ENCODE data around the gene CTXND1. TPM values are rescaled to one million over a fixed set of nuclear protein-coding genes. Genes with fewer than 3 reads are reported as not detected.

Gene CTXND1
- total RNA-seq, 4 donors from 2014 or later, result 0.03 to 0.07 TPM; not detected in 2

- H3K36me3 ChIP-seq, result no peaks in the 10 kb centered on the region
- H3K27ac ChIP-seq, result no peak overlapping the region
- no peak for TF ChIP-seq POLR2A (IDR thresholded peaks at IDR 0.05)
- TF ChIP-seq, protein P1, sequence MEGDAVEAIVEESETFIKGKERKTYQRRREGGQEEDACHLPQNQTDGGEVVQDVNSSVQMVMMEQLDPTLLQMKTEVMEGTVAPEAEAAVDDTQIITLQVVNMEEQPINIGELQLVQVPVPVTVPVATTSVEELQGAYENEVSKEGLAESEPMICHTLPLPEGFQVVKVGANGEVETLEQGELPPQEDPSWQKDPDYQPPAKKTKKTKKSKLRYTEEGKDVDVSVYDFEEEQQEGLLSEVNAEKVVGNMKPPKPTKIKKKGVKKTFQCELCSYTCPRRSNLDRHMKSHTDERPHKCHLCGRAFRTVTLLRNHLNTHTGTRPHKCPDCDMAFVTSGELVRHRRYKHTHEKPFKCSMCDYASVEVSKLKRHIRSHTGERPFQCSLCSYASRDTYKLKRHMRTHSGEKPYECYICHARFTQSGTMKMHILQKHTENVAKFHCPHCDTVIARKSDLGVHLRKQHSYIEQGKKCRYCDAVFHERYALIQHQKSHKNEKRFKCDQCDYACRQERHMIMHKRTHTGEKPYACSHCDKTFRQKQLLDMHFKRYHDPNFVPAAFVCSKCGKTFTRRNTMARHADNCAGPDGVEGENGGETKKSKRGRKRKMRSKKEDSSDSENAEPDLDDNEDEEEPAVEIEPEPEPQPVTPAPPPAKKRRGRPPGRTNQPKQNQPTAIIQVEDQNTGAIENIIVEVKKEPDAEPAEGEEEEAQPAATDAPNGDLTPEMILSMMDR (IDR thresholded peaks at IDR 0.05 in 4 of 5, conservative IDR thresholded peaks at IDR 0.05 in 1 of 5), result no peak
- in situ Hi-C loops (cut with MboI; ENCODE audit: low sequenced_read_pairs in 4 of 4), result no loop called here
- H3K27me3 ChIP-seq, result no peaks in the 10 kb centered on the region
- no peaks in the 10 kb centered on the region for H3K9me3 ChIP-seq
- DNase-seq (no peak), ATAC-seq (no peak)
- peaks cover 0 to 7% of the 10 kb centered on the region in 2 donors for H3K4me1 ChIP-seq
- H3K4me3 ChIP-seq, result no peak overlapping the region
- intact Hi-C loops (cut with DNase I; ENCODE audit: low total_unique reads), result no loop called here
These were observed 37.8 kb upstream of the CTXND1 start for GRCh38 chr15:80289528-80290495.

- Histone ChIP-seq H3K4me1 (peaks cover 0 to 7% of the 10 kb centered on the region in 2 donors), H3K9me3 (no peaks in the 10 kb centered on the region), H3K4me3 (no peak overlapping the region), H3K27ac (peak overlapping the region in 2 of 4 donors; percentile 19 to 40), H3K27me3 (no peaks in the 10 kb centered on the region), H3K36me3 (no peaks in the 10 kb centered on the region)
- TF ChIP-seq POLR2A (IDR thresholded peaks at IDR 0.05), result no peak
- TF ChIP-seq, protein P1 (IDR thresholded peaks at IDR 0.05 in 4 of 5, conservative IDR thresholded peaks at IDR 0.05 in 1 of 5), result no peak
- intact Hi-C loops (cut with DNase I; ENCODE audit: low total_unique reads) (no loop called here), in situ Hi-C loops (cut with MboI; ENCODE audit: low sequenced_read_pairs in 4 of 4) (no loop called here)
- ATAC-seq (peak; percentile 27 to 92), DNase-seq (no peak)
These were observed 36.1 kb upstream of the CTXND1 start for GRCh38 chr15:80288131-80288530.

DNA sequence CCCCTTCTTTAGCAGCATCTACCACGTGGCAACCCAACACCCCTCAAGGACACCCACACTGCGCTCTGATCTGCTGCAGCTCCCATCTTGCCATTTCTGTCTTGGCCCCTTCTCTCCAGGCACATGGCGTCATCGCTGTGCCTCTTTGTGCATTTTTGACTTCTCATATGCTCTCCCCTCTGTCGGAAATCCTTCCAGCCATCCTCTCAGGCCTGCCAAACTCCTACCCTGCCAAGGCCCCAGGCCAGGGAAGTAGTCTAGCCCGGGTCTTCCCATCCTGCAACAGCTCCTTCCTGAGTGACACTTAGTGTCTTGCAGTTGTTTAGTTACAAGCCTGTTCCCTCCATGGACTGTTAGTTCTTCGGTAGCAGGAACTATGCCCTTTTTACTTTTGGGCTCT is 34.0 kb upstream of the CTXND1 start:
- intact Hi-C loops (cut with DNase I; ENCODE audit: low total_unique reads) (no loop called here), in situ Hi-C loops (cut with MboI; ENCODE audit: low sequenced_read_pairs in 4 of 4) (no loop called here)
- H3K9me3 ChIP-seq, result no peaks in the 10 kb centered on the region
- peaks cover 0 to 7% of the 10 kb centered on the region in 2 donors for H3K4me1 ChIP-seq
- no peak overlapping the region for H3K4me3 ChIP-seq
- DNase-seq (no peak), ATAC-seq (no peak)
- no peak overlapping the region for H3K27ac ChIP-seq
- TF ChIP-seq, protein P1 (IDR thresholded peaks at IDR 0.05 in 4 of 5, conservative IDR thresholded peaks at IDR 0.05 in 1 of 5), result no peak
- no peak for TF ChIP-seq POLR2A (IDR thresholded peaks at IDR 0.05)
- H3K36me3 ChIP-seq, result no peaks in the 10 kb centered on the region
- no peaks in the 10 kb centered on the region for H3K27me3 ChIP-seq

DNA sequence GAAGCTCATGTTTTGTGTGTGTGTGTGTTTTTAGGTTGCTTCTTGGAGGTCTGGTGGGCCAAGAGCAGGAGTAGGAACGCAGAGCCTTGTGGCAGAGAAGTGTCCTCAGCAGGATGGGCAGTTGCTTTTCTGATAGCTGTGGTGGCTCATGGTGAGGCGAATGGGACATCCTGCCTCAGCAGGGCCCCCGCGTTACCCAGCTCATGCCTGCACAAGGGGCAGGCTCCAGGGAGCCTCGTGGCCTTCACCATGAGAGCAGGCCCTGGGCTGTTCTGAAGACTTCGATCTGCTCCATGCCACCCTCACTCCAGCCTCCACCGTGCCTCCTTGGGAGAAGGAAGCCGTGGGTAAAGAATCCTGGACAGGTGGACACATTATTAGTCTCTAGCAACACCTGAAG is 33.4 kb upstream of the CTXND1 start:
- no peak for TF ChIP-seq POLR2A (IDR thresholded peaks at IDR 0.05)
- TF ChIP-seq, protein P1 (IDR thresholded peaks at IDR 0.05 in 4 of 5, conservative IDR thresholded peaks at IDR 0.05 in 1 of 5), result no peak
- intact Hi-C loops (cut with DNase I; ENCODE audit: low total_unique reads) (no loop called here), in situ Hi-C loops (cut with MboI; ENCODE audit: low sequenced_read_pairs in 4 of 4) (no loop called here)
- H3K9me3 ChIP-seq, result no peaks in the 10 kb centered on the region
- peaks cover 0 to 7% of the 10 kb centered on the region in 2 donors for H3K4me1 ChIP-seq
- ATAC-seq (no peak), DNase-seq (no peak)
- H3K27me3 ChIP-seq, result no peaks in the 10 kb centered on the region
- no peak overlapping the region for H3K27ac ChIP-seq
- no peak overlapping the region for H3K4me3 ChIP-seq
- H3K36me3 ChIP-seq, result no peaks in the 10 kb centered on the region

Data from gastrocnemius medialis (tissue), 4 donors.